ENCODE data around the gene DHCR7.

DNA sequence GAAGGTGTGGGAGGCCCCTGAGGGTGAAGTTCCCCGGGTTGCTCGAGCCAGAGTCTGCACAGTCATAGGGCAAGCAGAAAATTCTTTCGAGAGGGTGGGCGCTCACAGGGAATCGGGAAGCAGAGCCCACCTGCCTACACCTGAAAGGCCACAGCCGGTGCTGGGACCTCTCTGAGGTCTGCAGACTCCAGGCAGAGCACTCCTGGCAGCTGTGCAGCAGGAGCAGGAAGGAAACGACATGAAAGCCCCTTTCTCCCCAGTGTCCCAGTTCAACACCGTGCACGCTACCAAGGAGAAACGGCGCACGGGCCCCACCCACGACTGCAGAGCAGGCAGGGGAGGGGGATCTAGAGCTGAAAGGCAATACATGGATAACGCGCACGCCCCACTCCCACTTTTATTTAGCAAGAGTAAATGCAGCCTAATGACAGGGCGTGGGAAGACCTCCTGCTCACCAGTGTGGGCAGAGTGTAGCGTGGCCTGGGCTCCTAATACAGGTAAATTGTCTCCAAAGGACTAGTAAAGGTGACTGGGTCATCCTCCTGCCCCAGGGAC is 13.5 kb downstream of the DHCR7 start:
- TF ChIP-seq EZH2 (IDR thresholded peaks at IDR 0.05; ENCODE audit: insufficient read depth, poor library complexity, severe bottlenecking) (no peak), EZH2phosphoT487 (IDR thresholded peaks at IDR 0.05; ENCODE audit: insufficient read depth, low read depth) (no peak)

Measured in GM23248 (cell line).